Activated naive CD8-positive, alpha-beta T cell treated with anti-CD3 and anti-CD28 coated beads for 36 hours (primary cell): ENCODE results near the gene OR2H1. TPM values are rescaled to one million over a fixed set of nuclear protein-coding genes. Genes with fewer than 3 reads are reported as not detected.

ENCODE experiments used
- DNase-seq: peaks from one replicate; pipeline ENCODE4 v3.0.0; 2021
- H3K27ac Mint-ChIP-seq: one replicate; pipeline ENCODE4 v1.8.0; 2022; ENCODE audit warnings: mild to moderate bottlenecking, moderate library complexity, mixed read lengths
- H3K27me3 Mint-ChIP-seq: one replicate; pipeline ENCODE4 v1.8.0; 2022; ENCODE audit warnings: mild to moderate bottlenecking, mixed read lengths
- H3K36me3 Mint-ChIP-seq: one replicate; pipeline ENCODE4 v1.8.0; 2021; ENCODE audit warnings: mild to moderate bottlenecking, mixed read lengths
- H3K4me1 Mint-ChIP-seq: one replicate; pipeline ENCODE4 v1.8.0; 2021; ENCODE audit warnings: mixed read lengths
- H3K4me3 Mint-ChIP-seq: one replicate; pipeline ENCODE4 v1.8.0; 2022; ENCODE audit warnings: mild to moderate bottlenecking, moderate library complexity, mixed read lengths
- H3K9me3 Mint-ChIP-seq: one replicate; pipeline ENCODE4 v1.8.0; 2022; ENCODE audit warnings: mixed read lengths
- total RNA-seq, 2 experiments: library from RNA; stranded (reverse); gene quantifications; one replicate each; pipeline ENCODE4 v1.2.3, GENCODE V29; 2021

The OR2H1 gene
- total RNA-seq, 2 experiments from 2014 or later, result not detected

DNA sequence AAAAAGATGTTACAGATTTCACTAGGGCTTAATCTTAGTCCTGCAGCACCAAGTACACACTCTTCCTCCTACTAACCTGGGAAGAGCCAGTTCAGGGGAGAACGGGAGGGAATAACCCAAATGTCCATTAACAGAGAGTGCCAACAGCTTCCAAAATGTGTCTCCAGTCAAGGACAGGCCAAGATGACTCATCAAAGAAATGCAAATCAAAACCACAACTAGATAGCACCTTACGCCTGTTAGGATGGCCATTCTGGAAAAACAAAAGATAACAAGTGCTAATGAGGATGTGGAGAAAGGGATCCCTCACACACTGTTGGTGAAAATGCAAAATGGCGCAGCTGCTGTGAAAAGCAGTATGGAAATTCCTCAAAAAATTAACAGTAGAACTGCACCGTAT, 34.6 kb downstream of the OR2H1 start:
- DNase-seq, result no peak
- Mint-ChIP-seq H3K4me3 (no peak overlapping the region), H3K36me3 (no peaks in the 10 kb centered on the region), H3K27ac (no peak overlapping the region), H3K27me3 (peaks cover 28% of the 10 kb centered on the region), H3K4me1 (peaks cover 2% of the 10 kb centered on the region), H3K9me3 (no peaks in the 10 kb centered on the region)

DNA sequence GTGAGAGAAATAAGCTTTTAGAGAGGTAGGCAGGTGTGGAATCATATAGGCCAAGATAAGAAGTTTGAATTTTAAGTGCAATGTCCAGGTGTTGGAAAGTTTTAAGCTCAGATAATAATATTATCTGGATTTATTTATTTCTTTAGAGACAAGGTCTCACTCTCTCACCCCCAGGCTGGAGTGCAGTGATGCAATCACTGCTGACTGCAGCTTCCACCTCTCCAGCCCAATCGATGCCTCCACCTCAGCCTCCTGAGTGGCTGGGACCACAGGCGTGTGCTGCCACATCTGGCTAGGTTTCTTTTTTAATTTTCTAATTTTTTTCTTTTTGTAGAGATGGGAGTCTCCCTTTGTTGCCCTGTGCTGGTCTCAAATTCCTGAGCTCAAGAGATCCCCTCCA, 36.3 kb downstream of the OR2H1 start:
- H3K9me3 Mint-ChIP-seq, result no peaks in the 10 kb centered on the region
- no peak overlapping the region for H3K27ac Mint-ChIP-seq
- H3K4me1 Mint-ChIP-seq, result peaks cover 2% of the 10 kb centered on the region
- DNase-seq, result no peak
- H3K36me3 Mint-ChIP-seq, result no peaks in the 10 kb centered on the region
- H3K4me3 Mint-ChIP-seq, result no peak overlapping the region
- peaks cover 31% of the 10 kb centered on the region for H3K27me3 Mint-ChIP-seq

DNA sequence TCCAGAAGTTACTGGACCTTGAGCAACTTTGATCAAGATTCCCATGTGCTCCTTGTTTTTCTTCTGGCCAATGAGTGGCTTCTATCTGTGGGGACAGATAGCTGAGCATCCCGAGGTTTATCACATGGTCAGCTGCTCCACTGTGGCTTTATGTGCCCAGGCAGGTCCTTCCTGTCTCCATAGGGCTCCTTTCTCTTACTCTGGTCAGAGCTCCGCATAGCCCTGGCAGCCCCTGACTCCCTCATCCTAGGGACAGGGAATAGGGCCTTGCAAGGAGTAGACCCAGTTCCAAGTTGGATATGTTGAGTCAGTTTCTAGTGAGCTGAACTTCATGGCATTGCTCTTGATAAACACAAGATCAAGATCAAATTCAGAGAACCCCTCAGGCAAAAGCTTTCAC, 37.2 kb downstream of the OR2H1 start:
- no peak overlapping the region for H3K27ac Mint-ChIP-seq
- no peaks in the 10 kb centered on the region for H3K36me3 Mint-ChIP-seq
- peaks cover 37% of the 10 kb centered on the region for H3K27me3 Mint-ChIP-seq
- H3K4me3 Mint-ChIP-seq, result no peak overlapping the region
- no peaks in the 10 kb centered on the region for H3K9me3 Mint-ChIP-seq
- no peak for DNase-seq
- peaks cover 2% of the 10 kb centered on the region for H3K4me1 Mint-ChIP-seq

DNA sequence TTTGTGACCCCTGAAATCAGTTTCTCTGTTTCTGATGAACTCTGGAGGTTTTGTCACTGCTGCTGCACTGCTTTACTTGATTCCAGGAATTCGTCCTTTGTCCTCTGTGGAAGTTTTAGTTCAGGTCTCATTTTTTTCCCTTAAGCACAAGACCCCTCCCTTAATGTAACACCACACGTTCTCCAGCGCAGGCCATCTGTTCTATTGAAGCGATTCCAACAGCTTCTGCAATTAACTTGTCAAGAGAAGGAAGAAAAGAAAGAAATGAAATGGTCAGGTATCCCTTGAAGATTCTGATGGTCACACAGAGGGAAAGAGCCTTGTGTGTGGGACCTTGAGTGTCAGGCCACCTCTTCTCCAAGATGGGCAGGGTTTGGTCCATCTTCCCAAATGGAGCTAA, 38.6 kb downstream of the OR2H1 start:
- H3K27ac Mint-ChIP-seq, result no peak overlapping the region
- no peaks in the 10 kb centered on the region for H3K9me3 Mint-ChIP-seq
- H3K4me3 Mint-ChIP-seq, result no peak overlapping the region
- no peaks in the 10 kb centered on the region for H3K4me1 Mint-ChIP-seq
- no peaks in the 10 kb centered on the region for H3K36me3 Mint-ChIP-seq
- peaks cover 34% of the 10 kb centered on the region for H3K27me3 Mint-ChIP-seq
- DNase-seq, result no peak

DNA sequence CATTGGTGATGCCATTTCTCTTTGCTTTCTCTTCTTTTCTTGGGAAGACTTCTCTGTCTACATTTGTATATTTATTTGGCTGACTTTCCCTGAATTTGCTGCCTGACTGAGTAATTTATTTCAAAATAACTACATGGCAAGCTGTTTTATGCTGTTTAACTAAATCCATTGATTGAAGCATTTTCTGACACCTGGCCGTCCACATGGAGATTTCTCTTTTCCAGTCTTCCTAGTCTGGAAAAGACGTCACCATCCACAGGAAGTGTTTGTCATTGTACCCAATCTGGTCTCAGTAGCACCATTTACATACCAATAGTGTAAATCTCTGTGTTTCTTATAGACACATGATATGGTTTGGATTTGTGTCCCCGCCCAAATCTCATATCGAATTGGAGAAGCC, 40.0 kb downstream of the OR2H1 start:
- Mint-ChIP-seq H3K4me1 (no peaks in the 10 kb centered on the region), H3K27ac (no peak overlapping the region), H3K36me3 (no peaks in the 10 kb centered on the region), H3K9me3 (no peaks in the 10 kb centered on the region), H3K4me3 (no peak overlapping the region), H3K27me3 (peaks cover 30% of the 10 kb centered on the region)
- no peak for DNase-seq

DNA sequence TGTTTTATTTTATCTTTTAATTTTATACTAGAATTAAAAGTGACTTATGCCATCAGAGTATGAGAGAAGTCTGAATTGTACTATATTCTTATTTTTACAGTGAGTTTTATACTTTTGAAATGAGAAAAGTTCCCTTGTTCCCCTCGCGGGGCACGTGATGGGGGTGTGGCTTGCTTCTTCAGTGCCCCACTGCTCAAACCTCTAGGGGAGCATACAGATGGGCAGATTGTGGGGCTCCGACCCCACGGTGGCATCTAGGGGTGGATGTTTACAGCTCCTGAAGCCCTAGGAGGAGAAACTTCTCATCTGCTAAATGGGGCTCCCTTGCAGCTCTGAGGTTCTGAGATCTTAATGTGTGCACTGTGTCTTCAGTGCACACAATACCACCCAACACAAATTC, 42.7 kb downstream of the OR2H1 start:
- Mint-ChIP-seq H3K27ac (no peak overlapping the region), H3K36me3 (no peaks in the 10 kb centered on the region), H3K27me3 (peaks cover 39% of the 10 kb centered on the region), H3K4me3 (no peak overlapping the region), H3K4me1 (no peaks in the 10 kb centered on the region), H3K9me3 (no peaks in the 10 kb centered on the region)
- no peak for DNase-seq

DNA sequence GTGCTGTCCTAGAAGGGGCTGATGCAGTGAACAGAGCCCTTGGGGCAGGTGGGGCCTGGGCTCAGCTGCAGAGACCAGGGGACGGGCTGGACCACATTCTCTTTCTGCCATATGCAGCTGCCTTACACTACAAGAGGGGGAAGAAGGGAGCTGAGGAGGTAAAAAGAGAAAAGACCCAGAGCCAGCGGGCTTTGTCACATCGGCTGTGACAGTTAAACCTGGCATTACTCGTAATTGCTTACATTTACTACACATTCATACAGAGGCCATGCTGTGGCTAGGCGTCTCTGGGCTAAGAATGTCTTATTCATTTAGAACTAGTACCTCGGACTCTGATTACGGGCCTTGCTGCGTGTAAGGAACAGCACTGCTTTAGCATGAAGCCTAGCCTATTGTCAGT, 43.6 kb downstream of the OR2H1 start:
- no peaks in the 10 kb centered on the region for H3K4me1 Mint-ChIP-seq

DNA sequence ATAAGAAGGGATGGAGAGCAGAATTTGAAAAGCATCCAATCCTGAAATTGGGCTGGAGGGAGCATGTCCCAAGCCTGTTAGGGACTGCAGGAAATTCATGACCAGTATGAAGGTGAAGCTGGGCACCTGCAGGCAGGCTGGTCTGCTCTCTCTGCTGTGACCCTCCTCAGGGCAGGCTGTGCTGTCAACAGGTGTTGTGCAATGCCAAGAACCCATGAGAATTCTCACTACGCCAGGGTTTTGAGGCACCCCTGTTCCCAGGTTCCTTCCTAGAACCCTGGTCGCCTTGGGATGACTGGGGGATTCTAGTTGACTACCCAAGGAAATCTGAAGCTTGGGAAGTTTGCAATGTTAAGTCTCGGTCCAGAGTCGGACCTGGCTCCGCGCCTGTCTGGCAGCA, 44.2 kb downstream of the OR2H1 start:
- Mint-ChIP-seq H3K9me3 (no peaks in the 10 kb centered on the region), H3K36me3 (no peaks in the 10 kb centered on the region), H3K4me1 (no peaks in the 10 kb centered on the region), H3K27ac (no peak overlapping the region), H3K27me3 (peaks cover 35% of the 10 kb centered on the region), H3K4me3 (no peak overlapping the region)
- no peak for DNase-seq

More for the DNA sequence above, 43.6 kb downstream of the OR2H1 start:
- Mint-ChIP-seq H3K36me3 (no peaks in the 10 kb centered on the region), H3K27me3 (peaks cover 37% of the 10 kb centered on the region), H3K9me3 (no peaks in the 10 kb centered on the region), H3K4me3 (no peak overlapping the region), H3K27ac (no peak overlapping the region)
- DNase-seq, result no peak

DNA sequence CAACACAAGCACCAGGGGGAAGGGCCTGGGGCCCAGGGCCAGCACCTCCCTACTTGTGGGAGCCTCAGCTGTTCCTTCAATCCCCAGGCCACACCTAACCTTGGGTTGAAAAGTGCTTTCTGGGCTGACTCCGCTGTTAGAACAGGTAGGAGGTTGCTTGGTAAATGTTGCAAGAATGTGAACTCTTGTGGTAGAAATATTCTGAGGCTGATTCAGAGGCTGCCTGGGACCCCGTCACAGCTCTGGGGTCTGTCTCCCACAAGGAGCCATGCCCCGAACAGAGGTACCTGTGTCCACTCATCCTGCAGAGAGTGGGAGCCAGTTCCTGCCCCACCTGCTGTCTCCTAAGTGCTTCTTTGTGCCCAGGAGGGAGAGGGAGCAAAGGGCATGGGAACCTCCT, 45.2 kb downstream of the OR2H1 start:
- no peak overlapping the region for H3K27ac Mint-ChIP-seq
- H3K9me3 Mint-ChIP-seq, result no peaks in the 10 kb centered on the region
- H3K36me3 Mint-ChIP-seq, result no peaks in the 10 kb centered on the region
- peaks cover 28% of the 10 kb centered on the region for H3K27me3 Mint-ChIP-seq
- no peak overlapping the region for H3K4me3 Mint-ChIP-seq
- no peak for DNase-seq
- H3K4me1 Mint-ChIP-seq, result no peaks in the 10 kb centered on the region

DNA sequence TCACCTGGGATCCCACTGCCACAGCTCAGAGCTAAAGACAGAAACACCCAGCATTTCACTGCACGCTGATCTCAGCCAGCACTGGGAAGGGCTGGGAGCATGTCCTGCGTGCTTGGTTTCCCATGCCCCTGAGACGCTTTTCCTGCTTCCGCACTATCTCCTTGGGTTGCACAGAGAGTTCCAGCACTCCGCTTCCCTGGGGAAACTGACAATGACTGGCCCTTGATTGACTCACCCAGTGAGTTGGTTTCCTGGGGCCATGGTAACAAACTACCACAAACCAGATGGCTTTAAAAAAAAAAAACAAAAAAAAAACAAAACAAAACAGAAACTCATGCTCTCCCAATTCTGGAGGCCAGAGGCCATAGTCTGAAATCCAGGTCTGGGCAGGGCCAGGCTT, 45.6 kb downstream of the OR2H1 start:
- no peaks in the 10 kb centered on the region for H3K4me1 Mint-ChIP-seq
- no peak for DNase-seq
- H3K36me3 Mint-ChIP-seq, result no peaks in the 10 kb centered on the region
- no peak overlapping the region for H3K4me3 Mint-ChIP-seq
- H3K27ac Mint-ChIP-seq, result no peak overlapping the region
- peaks cover 24% of the 10 kb centered on the region for H3K27me3 Mint-ChIP-seq
- H3K9me3 Mint-ChIP-seq, result no peaks in the 10 kb centered on the region

DNA sequence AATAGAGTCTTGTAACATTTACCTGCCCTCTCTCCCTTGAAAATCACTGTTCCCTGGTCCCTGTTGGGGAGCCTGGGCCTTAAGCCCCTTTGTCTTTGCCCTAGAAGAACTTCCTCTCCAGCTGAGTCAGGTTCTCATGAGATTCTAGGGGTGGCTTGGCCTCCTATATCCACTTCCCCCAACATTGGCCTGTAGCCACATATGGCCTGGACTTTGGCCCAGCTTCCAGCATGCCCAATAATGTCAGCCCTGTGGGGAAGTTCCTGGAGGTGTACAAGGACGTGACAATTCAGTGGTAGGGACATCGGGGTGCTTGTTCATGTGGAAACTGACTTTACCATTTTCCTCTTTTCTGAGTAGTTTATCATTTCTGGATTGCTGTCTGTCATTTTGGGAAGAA, 48.0 kb downstream of the OR2H1 start:
- Mint-ChIP-seq H3K27ac (no peak overlapping the region), H3K27me3 (peaks cover 15% of the 10 kb centered on the region), H3K9me3 (no peaks in the 10 kb centered on the region), H3K4me3 (no peak overlapping the region), H3K36me3 (no peaks in the 10 kb centered on the region), H3K4me1 (no peaks in the 10 kb centered on the region)
- no peak for DNase-seq

DNA sequence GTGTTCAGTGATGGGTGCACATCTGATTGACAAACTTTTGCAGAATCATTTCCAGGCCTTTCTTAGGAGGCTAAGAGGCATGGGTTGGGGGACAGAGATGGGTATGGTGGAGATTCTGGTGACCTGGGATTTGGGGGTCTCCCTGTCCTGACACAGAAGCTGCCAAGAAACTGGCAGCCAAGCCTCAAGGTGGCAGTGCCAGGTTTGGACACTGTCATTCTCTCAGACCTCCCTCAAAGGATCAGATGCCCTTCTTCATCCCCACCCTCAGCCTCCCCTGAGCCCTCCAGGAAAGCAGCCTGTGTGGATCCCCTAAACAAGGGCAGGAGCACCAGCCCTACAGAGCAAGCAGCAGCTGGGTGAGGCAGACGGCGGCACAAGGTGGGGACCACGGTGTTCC, 48.9 kb downstream of the OR2H1 start:
- no peaks in the 10 kb centered on the region for H3K9me3 Mint-ChIP-seq
- no peak overlapping the region for H3K27ac Mint-ChIP-seq
- DNase-seq, result no peak
- peaks cover 12% of the 10 kb centered on the region for H3K27me3 Mint-ChIP-seq
- H3K4me3 Mint-ChIP-seq, result no peak overlapping the region
- H3K4me1 Mint-ChIP-seq, result no peaks in the 10 kb centered on the region
- H3K36me3 Mint-ChIP-seq, result no peaks in the 10 kb centered on the region

DNA sequence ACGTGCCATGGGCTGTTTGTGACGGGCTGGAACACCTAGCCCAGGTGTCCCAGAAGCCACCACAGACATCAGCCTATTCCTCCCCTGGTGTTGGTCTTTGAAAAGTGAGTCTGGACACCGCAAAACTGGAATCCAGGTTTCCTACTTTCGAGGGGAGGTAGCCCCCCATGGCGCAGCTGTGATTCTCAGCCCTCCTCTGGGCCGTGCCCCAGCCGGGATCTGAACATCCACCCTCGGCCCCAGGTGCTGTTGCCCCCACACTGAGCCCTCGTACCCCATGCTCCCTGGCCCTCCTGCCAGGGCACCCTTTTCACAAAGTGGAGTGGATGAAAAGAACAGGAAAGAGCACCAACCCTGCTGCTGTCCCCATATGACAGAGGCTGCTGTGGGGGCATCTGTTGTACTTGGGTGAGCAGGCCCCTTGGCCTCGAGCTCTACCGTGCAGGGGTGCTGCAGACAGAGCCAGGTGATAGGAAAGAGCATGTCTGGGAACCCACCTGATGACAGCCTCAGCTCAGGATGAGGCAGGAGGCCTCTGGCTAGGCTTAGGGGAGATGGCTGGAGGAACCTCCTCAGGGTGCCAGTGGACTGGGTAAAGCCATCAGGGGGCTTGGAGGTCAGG, 49.6 kb downstream of the OR2H1 start:
- DNase-seq, result no peak
- H3K4me3 Mint-ChIP-seq, result no peak overlapping the region
- peaks cover 12% of the 10 kb centered on the region for H3K27me3 Mint-ChIP-seq
- H3K9me3 Mint-ChIP-seq, result no peaks in the 10 kb centered on the region
- H3K27ac Mint-ChIP-seq, result no peak overlapping the region
- H3K4me1 Mint-ChIP-seq, result no peaks in the 10 kb centered on the region
- H3K36me3 Mint-ChIP-seq, result no peaks in the 10 kb centered on the region

DNA sequence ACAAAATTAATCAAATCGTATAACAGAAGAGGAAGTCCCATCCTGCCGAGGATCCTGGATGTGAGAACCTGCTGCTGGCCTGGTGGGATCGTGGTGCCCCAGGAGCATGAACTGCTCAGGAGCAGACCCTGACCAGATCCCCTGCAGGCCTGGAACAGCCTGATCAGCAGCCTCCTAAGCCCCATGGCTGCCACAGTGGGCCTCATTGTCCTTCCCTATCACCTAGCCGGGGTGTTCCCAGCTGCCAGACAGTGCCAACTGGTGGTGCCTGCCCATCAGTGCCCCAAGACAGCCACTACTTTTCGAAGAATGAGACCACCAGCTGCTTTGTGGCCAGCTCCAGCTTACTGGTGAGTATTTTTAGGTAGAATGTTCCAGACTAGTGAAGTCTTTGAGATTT, 50.4 kb downstream of the OR2H1 start:
- H3K36me3 Mint-ChIP-seq, result no peaks in the 10 kb centered on the region
- DNase-seq, result no peak
- peaks cover 7% of the 10 kb centered on the region for H3K27me3 Mint-ChIP-seq
- H3K4me3 Mint-ChIP-seq, result no peak overlapping the region
- no peaks in the 10 kb centered on the region for H3K9me3 Mint-ChIP-seq
- no peak overlapping the region for H3K27ac Mint-ChIP-seq
- H3K4me1 Mint-ChIP-seq, result no peaks in the 10 kb centered on the region

DNA sequence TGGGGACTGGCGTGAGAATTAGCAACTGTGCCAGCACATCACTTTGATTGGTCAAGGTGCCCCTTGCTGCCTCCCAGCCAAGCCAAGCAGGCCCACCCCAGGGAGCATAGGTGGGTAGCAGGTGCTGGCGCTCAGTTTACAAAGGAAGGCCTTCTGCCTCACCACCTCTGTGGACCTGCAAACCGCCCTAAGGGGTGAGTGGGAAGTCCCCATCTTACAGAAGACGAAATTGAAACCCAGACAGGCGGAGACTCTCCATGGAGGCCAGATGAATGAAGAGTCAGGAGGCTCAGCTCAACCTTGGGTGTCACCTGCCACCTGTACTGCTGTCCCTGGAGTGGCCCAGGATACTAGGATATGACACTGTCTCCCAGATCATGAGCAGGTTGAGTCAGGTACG, 52.3 kb downstream of the OR2H1 start:
- H3K9me3 Mint-ChIP-seq, result no peaks in the 10 kb centered on the region
- H3K27me3 Mint-ChIP-seq, result peaks cover 5% of the 10 kb centered on the region
- DNase-seq, result peak; percentile 11
- H3K4me1 Mint-ChIP-seq, result no peaks in the 10 kb centered on the region
- no peaks in the 10 kb centered on the region for H3K36me3 Mint-ChIP-seq
- no peak overlapping the region for H3K27ac Mint-ChIP-seq
- no peak overlapping the region for H3K4me3 Mint-ChIP-seq

DNA sequence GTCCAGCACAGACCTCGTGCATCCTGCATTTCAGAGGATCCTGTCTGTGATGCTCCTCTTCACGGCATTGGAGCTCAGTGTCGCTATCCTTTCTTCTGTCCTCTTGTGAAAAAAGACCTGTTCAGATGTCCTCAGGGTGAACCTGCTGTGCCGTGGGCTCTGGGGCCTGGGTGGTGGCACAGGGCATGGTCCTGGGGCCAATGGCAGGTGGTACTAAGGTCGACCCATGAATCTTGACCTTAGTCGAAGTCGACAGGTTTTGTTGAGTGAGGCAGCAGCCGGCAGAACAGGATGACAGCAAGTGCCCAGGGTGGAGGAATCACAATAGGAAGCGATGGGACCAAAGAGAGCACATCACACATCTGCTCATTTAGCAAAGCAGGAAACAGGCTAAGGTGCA, 52.8 kb downstream of the OR2H1 start:
- H3K4me1 Mint-ChIP-seq, result no peaks in the 10 kb centered on the region
- DNase-seq, result no peak
- no peaks in the 10 kb centered on the region for H3K36me3 Mint-ChIP-seq
- H3K9me3 Mint-ChIP-seq, result no peaks in the 10 kb centered on the region
- H3K4me3 Mint-ChIP-seq, result no peak overlapping the region
- peaks cover 5% of the 10 kb centered on the region for H3K27me3 Mint-ChIP-seq
- H3K27ac Mint-ChIP-seq, result no peak overlapping the region

DNA sequence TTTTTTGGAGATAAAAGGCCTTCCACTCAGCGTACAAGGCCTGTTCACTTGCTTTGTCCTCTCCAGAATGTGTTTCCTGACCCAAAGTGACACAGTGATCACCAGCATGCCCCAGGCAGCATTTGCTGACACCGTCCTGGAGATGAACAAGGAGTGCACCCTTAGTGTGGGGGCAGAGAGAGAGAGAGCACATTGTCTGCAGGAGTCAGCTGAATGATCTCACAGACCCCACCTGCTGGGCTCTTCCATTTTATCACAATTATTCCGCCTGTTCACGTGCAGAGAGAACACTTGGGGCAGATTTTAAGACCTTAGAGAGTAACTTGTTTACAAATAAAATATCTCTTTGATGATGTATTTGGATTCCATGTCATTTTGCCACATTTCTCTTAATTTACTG, 53.2 kb downstream of the OR2H1 start:
- Mint-ChIP-seq H3K27me3 (peaks cover 9% of the 10 kb centered on the region), H3K9me3 (no peaks in the 10 kb centered on the region), H3K27ac (no peak overlapping the region), H3K4me1 (peaks cover 2% of the 10 kb centered on the region), H3K36me3 (no peaks in the 10 kb centered on the region), H3K4me3 (no peak overlapping the region)
- no peak for DNase-seq
